IMR-90 (cell line): ENCODE measurements around the gene SLC29A3.

Source experiments
- CEBPB ChIP-seq: IDR thresholded peaks from 2 replicates; pipeline ENCODE4 v1.6.1; 2012; ENCODE audit warnings: low read depth, low read length, improper control_type of control experiment
- CTCF ChIP-seq: conservative IDR thresholded peaks from 2 replicates; pipeline ENCODE4 v1.5.1; 2012; ENCODE audit warnings: mild to moderate bottlenecking, low read depth, low read length, improper control_type of control experiment
- FOS ChIP-seq: fragments of 150-350 bp; IDR thresholded peaks from 2 replicates; pipeline ENCODE4 v1.6.1; 2016; ENCODE audit warnings: low read depth, low read length
- MAZ ChIP-seq: IDR thresholded peaks from 2 replicates; pipeline ENCODE4 v1.6.1; 2012; ENCODE audit warnings: low read depth, mild to moderate bottlenecking, low read length, improper control_type of control experiment, moderate library complexity, borderline replicate concordance
- MXI1 ChIP-seq: IDR thresholded peaks from 2 replicates; pipeline ENCODE4 v1.6.1; 2012; ENCODE audit warnings: low read depth, mild to moderate bottlenecking, low read length, moderate library complexity, borderline replicate concordance
- NFE2L2 ChIP-seq: fragments of 150-350 bp; IDR thresholded peaks from 2 replicates; pipeline ENCODE4 v1.6.1; 2016; ENCODE audit warnings: low read depth, mild to moderate bottlenecking, low read length
- POLR2A ChIP-seq: IDR thresholded peaks from 2 replicates; pipeline ENCODE4 v1.6.1; 2012; ENCODE audit warnings: mild to moderate bottlenecking, low read depth, low read length

GRCh38 chr10:71331736-71332135 is 12.7 kb downstream of the SLC29A3 start:
- no peak for TF ChIP-seq MXI1
- TF ChIP-seq MAZ: no peak
- no peak for TF ChIP-seq CTCF
- TF ChIP-seq CEBPB: no peak
- TF ChIP-seq FOS: no peak
- no peak for TF ChIP-seq NFE2L2
- TF ChIP-seq POLR2A: no peak
